Bronchial epithelial cell (primary cell): ENCODE measurements around the gene ARHGAP15. TPM values are rescaled to one million over a fixed set of nuclear protein-coding genes. Genes with fewer than 3 reads are reported as not detected.

Experiments used
- DNase-seq: peaks from one replicate; pipeline ENCODE4 v3.0.0-alpha.2; 2010; ENCODE audit warnings: low read depth
- FAIRE-seq: peaks from 2 replicates; lab custom pipeline; 2011; peaks lifted over from hg19 to GRCh38; lab: Jason Lieb, UNC
- H3K27me3 ChIP-seq: 2 replicates; pipeline ENCODE4 v1.5.1; 2011; ENCODE audit warnings: low read length; ENCODE audit not compliant: control insufficient read depth, insufficient read depth
- H3K36me3 ChIP-seq: 2 replicates; pipeline ENCODE4 v1.5.1; 2011; ENCODE audit warnings: low read length; ENCODE audit not compliant: control insufficient read depth, insufficient read depth
- H3K4me3 ChIP-seq: 2 replicates; pipeline ENCODE4 v1.5.1; 2011; ENCODE audit warnings: mild to moderate bottlenecking, low read depth, low read length, control low read depth
- total RNA-seq: library from RNA; depleted of rRNA; stranded (reverse); fragments of >200 nt; gene quantifications from 2 replicates; pipeline ENCODE4 v1.2.1, GENCODE V29; 2014
- TF ChIP-seq, protein P1 (sequence below): IDR thresholded peaks from 2 replicates; pipeline ENCODE4 v1.5.1; 2011; ENCODE audit warnings: mild to moderate bottlenecking, moderate library complexity, low read length, control low read depth, inconsistent platforms; ENCODE audit not compliant: insufficient read depth, severe bottlenecking

The ARHGAP15 gene
- total RNA-seq, 1 donor from 2014 or later: not detected

DNA sequence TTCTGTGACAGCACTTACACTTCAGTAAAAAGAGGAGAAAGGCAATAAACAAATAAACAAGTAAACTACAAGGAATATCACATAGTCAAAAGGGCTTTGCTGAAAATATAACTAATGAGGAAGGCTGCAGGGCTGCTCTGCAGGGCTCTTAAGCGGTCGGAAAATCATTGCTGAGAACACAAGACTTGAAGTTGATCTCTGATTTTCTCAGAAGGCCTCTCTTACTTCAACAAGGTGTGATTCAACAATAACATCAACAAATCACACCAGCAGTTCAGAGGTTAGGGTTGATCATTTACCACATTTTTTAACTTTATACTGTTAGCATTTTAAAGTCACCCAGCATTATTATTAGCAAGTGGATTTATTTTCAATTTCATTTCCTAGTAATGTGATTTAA lies 215.6 kb downstream of the ARHGAP15 start:
- H3K27me3 ChIP-seq: no peaks in the 10 kb centered on the region
- TF ChIP-seq, protein P1, sequence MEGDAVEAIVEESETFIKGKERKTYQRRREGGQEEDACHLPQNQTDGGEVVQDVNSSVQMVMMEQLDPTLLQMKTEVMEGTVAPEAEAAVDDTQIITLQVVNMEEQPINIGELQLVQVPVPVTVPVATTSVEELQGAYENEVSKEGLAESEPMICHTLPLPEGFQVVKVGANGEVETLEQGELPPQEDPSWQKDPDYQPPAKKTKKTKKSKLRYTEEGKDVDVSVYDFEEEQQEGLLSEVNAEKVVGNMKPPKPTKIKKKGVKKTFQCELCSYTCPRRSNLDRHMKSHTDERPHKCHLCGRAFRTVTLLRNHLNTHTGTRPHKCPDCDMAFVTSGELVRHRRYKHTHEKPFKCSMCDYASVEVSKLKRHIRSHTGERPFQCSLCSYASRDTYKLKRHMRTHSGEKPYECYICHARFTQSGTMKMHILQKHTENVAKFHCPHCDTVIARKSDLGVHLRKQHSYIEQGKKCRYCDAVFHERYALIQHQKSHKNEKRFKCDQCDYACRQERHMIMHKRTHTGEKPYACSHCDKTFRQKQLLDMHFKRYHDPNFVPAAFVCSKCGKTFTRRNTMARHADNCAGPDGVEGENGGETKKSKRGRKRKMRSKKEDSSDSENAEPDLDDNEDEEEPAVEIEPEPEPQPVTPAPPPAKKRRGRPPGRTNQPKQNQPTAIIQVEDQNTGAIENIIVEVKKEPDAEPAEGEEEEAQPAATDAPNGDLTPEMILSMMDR: no peak
- no peaks in the 10 kb centered on the region for H3K36me3 ChIP-seq
- no peak overlapping the region for H3K4me3 ChIP-seq
- no peak for DNase-seq
- no peak for FAIRE-seq

- Histone ChIP-seq H3K36me3 (no peaks in the 10 kb centered on the region), H3K4me3 (no peak overlapping the region), H3K27me3 (no peaks in the 10 kb centered on the region)
- TF ChIP-seq, protein P1: no peak
- DNase-seq: no peak
- FAIRE-seq: no peak
These were observed 216.9 kb downstream of the ARHGAP15 start for GRCh38 chr2:143345887-143346787.

GRCh38 chr2:143347271-143347695 lies 218.1 kb downstream of the ARHGAP15 start:
- TF ChIP-seq, protein P1: no peak
- H3K36me3 ChIP-seq: no peaks in the 10 kb centered on the region

GRCh38 chr2:143347901-143348414 lies 218.7 kb downstream of the ARHGAP15 start:
- H3K4me3 ChIP-seq: no peak overlapping the region
- DNase-seq (no peak), FAIRE-seq (no peak)
- TF ChIP-seq, protein P1: no peak
- H3K36me3 ChIP-seq: no peaks in the 10 kb centered on the region
- no peaks in the 10 kb centered on the region for H3K27me3 ChIP-seq

More at GRCh38 chr2:143347271-143347695, 218.1 kb downstream of the ARHGAP15 start:
- H3K4me3 ChIP-seq: no peak overlapping the region
- DNase-seq (no peak), FAIRE-seq (no peak)
- no peaks in the 10 kb centered on the region for H3K27me3 ChIP-seq

GRCh38 chr2:143354050-143354750 lies 225.0 kb downstream of the ARHGAP15 start:
- Histone ChIP-seq H3K36me3 (no peaks in the 10 kb centered on the region), H3K27me3 (no peaks in the 10 kb centered on the region), H3K4me3 (no peak overlapping the region)
- TF ChIP-seq, protein P1: no peak
- FAIRE-seq (no peak), DNase-seq (no peak)
